Natural killer cell (primary cell): ENCODE data around the gene AOAH. TPM values are rescaled to one million over a fixed set of nuclear protein-coding genes. Genes with fewer than 3 reads are reported as not detected.

ENCODE experiments used
- ATAC-seq, 3 donors: fragments of 150-1000 bp in 2 of 3; fragments of 200-7000 bp in 1 of 3; cut with Tn5 transposase; 1 replicate in 1 of 3; 2 replicates in 2 of 3; pipeline ENCODE4 v1.10.0; 2021; ENCODE audit warnings: mild to moderate bottlenecking in 2 of 3, moderate library complexity in 2 of 3
- DNase-seq, 2 donors: peaks; one replicate each; pipeline versions ENCODE4 v3.0.0 to v3.0.0-alpha.2; 2013 to 2021; ENCODE audit warnings: mixed read lengths in 1 of 2
- H3K27ac ChIP-seq: one replicate; pipeline ENCODE4 v1.5.1; 2013; ENCODE audit warnings: mild to moderate bottlenecking, low read length
- H3K27me3 ChIP-seq: one replicate; pipeline ENCODE4 v1.6.1; 2013; ENCODE audit warnings: low read length; ENCODE audit not compliant: control insufficient read depth, insufficient read depth
- H3K36me3 ChIP-seq: one replicate; pipeline ENCODE4 v1.6.1; 2013; ENCODE audit warnings: low read length; ENCODE audit not compliant: control insufficient read depth, insufficient read depth
- H3K4me1 ChIP-seq: one replicate; pipeline ENCODE4 v1.6.1; 2013; ENCODE audit warnings: low read length; ENCODE audit not compliant: control insufficient read depth, insufficient read depth
- H3K4me3 ChIP-seq: one replicate; pipeline ENCODE4 v1.5.1; 2013; ENCODE audit warnings: low read length
- H3K9me3 ChIP-seq: one replicate; pipeline ENCODE4 v1.6.1; 2013; ENCODE audit warnings: low read length; ENCODE audit not compliant: control insufficient read depth, insufficient read depth
- H3K27ac Mint-ChIP-seq, 2 donors: one replicate each; pipeline ENCODE4 v1.8.0; 2022; ENCODE audit warnings: mild to moderate bottlenecking in 2 of 2, mixed read lengths in 2 of 2, moderate library complexity in 1 of 2
- H3K27me3 Mint-ChIP-seq, 2 donors: one replicate each; pipeline ENCODE4 v1.8.0; 2022; ENCODE audit warnings: low read depth in 2 of 2, mixed read lengths in 2 of 2
- H3K36me3 Mint-ChIP-seq: one replicate; pipeline ENCODE4 v1.8.0; 2022; ENCODE audit warnings: mixed read lengths
- H3K4me1 Mint-ChIP-seq, 2 donors: one replicate each; pipeline ENCODE4 v1.8.0; 2022; ENCODE audit warnings: mixed read lengths in 2 of 2
- H3K4me3 Mint-ChIP-seq: one replicate; pipeline ENCODE4 v1.8.0; 2022; ENCODE audit warnings: mild to moderate bottlenecking, moderate library complexity, mixed read lengths
- H3K9me3 Mint-ChIP-seq, 2 donors: one replicate each; pipeline ENCODE4 v1.8.0; 2022; ENCODE audit warnings: mixed read lengths in 2 of 2
- WGBS: methylation state at CpG from one replicate; pipeline ENCODE4 v1.1.7; 2013; ENCODE audit warnings: missing lambda C conversion rate; ENCODE audit not compliant: insufficient coverage; 5-methylcytosine and 5-hydroxymethylcytosine counted together
- intact Hi-C: fragments of 100-400 bp; cut with micrococcal nuclease; formaldehyde crosslinking; loops from one replicate; pipeline ENCODE4 v1.14.2; 2022
- total RNA-seq, 4 donors: library from RNA; stranded (reverse); fragments of 120-200 nt in 1 of 4; gene quantifications; one replicate each; pipeline versions ENCODE4 v1.2.3 to v1.2.4, GENCODE V29; 2013 to 2022
- TF ChIP-seq, protein P1 (sequence below): fragments of 200-600 bp; IDR thresholded peaks from one replicate; pipeline ENCODE4 v1.8.0; 2022; ENCODE audit warnings: antibody characterized with exemption

Gene AOAH
- total RNA-seq, 3 donors from 2014 or later (not counting 1 experiment from before 2014, with no cell fraction given) = 263 to 403 (median 312) TPM

DNA sequence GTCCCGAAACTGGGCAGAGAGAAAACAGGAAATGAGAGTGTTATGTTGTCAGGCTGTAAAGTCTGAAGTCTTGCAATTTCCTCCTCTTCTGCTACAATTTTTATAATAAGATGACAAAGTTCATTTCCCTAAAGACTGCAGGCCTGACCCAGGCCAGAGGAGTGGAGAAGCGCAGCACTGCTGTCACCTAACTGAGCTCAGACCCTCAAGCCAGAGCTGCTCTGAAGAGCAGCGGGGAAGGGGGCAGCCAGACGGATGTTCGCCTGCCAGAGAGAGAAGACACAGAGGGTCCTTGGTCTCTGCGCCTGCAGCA, 12.6 kb upstream of the AOAH start:
- TF ChIP-seq, protein P1, sequence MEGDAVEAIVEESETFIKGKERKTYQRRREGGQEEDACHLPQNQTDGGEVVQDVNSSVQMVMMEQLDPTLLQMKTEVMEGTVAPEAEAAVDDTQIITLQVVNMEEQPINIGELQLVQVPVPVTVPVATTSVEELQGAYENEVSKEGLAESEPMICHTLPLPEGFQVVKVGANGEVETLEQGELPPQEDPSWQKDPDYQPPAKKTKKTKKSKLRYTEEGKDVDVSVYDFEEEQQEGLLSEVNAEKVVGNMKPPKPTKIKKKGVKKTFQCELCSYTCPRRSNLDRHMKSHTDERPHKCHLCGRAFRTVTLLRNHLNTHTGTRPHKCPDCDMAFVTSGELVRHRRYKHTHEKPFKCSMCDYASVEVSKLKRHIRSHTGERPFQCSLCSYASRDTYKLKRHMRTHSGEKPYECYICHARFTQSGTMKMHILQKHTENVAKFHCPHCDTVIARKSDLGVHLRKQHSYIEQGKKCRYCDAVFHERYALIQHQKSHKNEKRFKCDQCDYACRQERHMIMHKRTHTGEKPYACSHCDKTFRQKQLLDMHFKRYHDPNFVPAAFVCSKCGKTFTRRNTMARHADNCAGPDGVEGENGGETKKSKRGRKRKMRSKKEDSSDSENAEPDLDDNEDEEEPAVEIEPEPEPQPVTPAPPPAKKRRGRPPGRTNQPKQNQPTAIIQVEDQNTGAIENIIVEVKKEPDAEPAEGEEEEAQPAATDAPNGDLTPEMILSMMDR = no peak
- Mint-ChIP-seq H3K9me3 (no peaks in the 10 kb centered on the region), H3K36me3 (no peaks in the 10 kb centered on the region), H3K4me1 (peaks cover 40 to 47% of the 10 kb centered on the region in 2 donors), H3K27me3 (no peaks in the 10 kb centered on the region), H3K4me3 (peak overlapping the region; percentile 78), H3K27ac (peak overlapping the region; percentile 82 to 87)
- peaks cover 15% of the 10 kb centered on the region for H3K4me1 ChIP-seq
- DNase-seq = peak in 1 of 2 donors; percentile 51
- peak overlapping the region; percentile 58 for H3K27ac ChIP-seq
- no peaks in the 10 kb centered on the region for H3K9me3 ChIP-seq
- H3K27me3 ChIP-seq = no peaks in the 10 kb centered on the region
- WGBS = 52% methylated on average over 6 of the region's 6 CpGs
- ATAC-seq = peak; percentile 64 to 74 (median 73)
- intact Hi-C loops = no loop called here
- H3K4me3 ChIP-seq = no peak overlapping the region
- no peaks in the 10 kb centered on the region for H3K36me3 ChIP-seq

DNA sequence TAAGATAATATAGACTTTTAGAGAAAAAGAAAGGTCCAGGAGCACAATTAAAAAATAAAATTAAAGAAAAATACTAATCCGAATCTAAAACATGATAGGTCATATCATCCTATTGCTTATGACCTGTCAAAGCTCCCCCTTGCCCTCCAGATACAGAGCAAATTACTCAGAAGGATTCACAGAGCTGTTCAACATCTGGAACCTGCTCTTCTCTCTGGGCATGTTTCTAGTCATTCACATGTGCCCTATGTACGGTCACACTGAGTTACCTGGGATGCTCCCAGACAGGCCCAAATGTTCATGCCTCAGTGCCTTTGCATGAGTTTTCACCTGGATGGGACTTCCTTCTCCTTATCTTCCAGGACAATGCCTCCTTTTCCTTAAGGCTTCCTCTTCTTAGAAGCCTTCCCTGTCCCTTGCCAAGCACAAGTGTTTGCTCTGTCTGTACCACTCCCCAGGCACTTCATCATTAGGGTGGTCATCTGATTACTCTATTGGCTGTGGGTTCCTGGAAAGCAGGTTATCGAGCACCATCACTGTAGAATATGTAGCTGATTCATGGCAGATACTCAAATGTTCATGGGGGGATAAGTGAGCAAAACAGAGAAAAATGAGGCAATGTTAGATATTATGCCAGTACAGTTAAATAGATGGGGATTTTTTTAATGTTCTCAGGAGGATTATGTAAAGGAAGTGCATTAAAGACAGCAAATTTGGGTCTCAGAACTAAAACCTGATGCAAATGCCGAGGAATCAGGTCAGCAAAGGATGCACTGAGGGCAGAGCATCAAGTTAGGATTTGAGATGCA, 12.0 kb upstream of the AOAH start:
- Mint-ChIP-seq H3K4me1 (peaks cover 40 to 47% of the 10 kb centered on the region in 2 donors), H3K4me3 (peak overlapping the region; percentile 78), H3K9me3 (no peaks in the 10 kb centered on the region), H3K27ac (peak overlapping the region; percentile 82 to 87), H3K27me3 (no peaks in the 10 kb centered on the region), H3K36me3 (no peaks in the 10 kb centered on the region)
- Histone ChIP-seq H3K27me3 (no peaks in the 10 kb centered on the region), H3K4me1 (peaks cover 15% of the 10 kb centered on the region), H3K36me3 (no peaks in the 10 kb centered on the region), H3K27ac (peak overlapping the region; percentile 58), H3K9me3 (no peaks in the 10 kb centered on the region), H3K4me3 (no peak overlapping the region)
- intact Hi-C loops = no loop called here
- no peak for DNase-seq
- TF ChIP-seq, protein P1 = no peak
- WGBS = 68% methylated on average over 4 of the region's 4 CpGs
- ATAC-seq = peak in 2 of 3 donors; percentile 12 to 32

DNA sequence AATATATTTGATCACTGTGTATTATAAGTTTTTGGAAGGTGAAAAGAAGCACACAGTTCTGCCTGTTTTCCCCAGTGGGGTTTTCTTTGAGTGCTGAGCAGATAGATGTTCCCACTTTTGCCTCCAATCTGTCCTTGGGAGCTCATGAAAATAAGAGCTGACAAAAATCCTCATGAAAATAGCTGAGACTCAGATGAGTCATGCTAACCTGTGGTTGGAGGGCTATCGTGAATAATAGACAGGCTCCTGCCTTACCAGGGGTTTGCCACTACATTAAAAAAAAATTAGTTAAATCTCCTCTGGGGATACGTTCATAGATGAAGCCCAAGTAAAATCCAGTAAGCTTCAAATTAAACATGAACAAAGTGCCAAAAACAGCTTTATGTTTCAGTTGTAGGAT, 10.9 kb upstream of the AOAH start:
- no peak overlapping the region for H3K27ac ChIP-seq
- DNase-seq = no peak
- H3K4me1 Mint-ChIP-seq = peaks cover 43 to 55% of the 10 kb centered on the region in 2 donors

More for the DNA sequence above, 10.9 kb upstream of the AOAH start:
- Histone ChIP-seq H3K9me3 (no peaks in the 10 kb centered on the region), H3K4me1 (peaks cover 15% of the 10 kb centered on the region), H3K36me3 (no peaks in the 10 kb centered on the region), H3K4me3 (no peak overlapping the region), H3K27me3 (no peaks in the 10 kb centered on the region)
- Mint-ChIP-seq H3K4me3 (peak overlapping the region; percentile 7), H3K9me3 (no peaks in the 10 kb centered on the region), H3K27me3 (no peaks in the 10 kb centered on the region), H3K36me3 (peaks cover 9% of the 10 kb centered on the region), H3K27ac (peak overlapping the region; percentile 69 to 87)
- intact Hi-C loops = no loop called here
- peak in 2 of 3 donors; percentile 49 to 62 for ATAC-seq
- 48% methylated on average over 2 of the region's 2 CpGs for WGBS
- TF ChIP-seq, protein P1 = no peak
